ENCODE data around the gene BHLHA15.

BHLHA15 gene

DNA sequence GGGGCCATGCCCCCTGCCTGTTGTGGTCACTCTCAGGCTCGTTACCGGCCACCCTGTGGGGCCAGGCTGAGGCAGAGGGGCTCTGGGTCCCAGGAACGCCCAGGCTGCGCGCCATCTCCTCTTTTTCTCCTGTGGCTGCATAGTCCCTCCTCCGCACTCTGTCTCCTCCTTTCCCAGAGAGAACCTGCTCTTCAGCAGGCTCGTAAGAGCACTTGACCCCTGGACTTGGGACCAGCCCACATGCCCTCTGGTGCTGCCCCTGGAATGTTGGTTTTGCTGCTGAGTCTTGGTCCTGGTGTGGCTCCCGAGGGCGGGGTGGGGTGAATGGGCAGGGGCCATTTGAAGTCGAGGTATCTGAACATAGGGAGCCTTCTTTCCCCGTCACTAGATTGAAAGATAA, 6.6 kb upstream of the BHLHA15 start:
- Histone ChIP-seq H3K36me3 (ENCODE audit: control insufficient read depth, insufficient read depth, low read length) (no peaks in the 10 kb centered on the region), H3K9me3 (ENCODE audit: control insufficient read depth, low read length) (no peaks in the 10 kb centered on the region), H3K9ac (ENCODE audit: low read length) (no peak overlapping the region), H3K4me3 (ENCODE audit: low read length) (no peak overlapping the region), H3K4me1 (ENCODE audit: control insufficient read depth, insufficient read depth, low read length) (peaks cover 12% of the 10 kb centered on the region), H3K27me3 (ENCODE audit: control insufficient read depth, insufficient read depth, low read length) (no peaks in the 10 kb centered on the region)

DNA sequence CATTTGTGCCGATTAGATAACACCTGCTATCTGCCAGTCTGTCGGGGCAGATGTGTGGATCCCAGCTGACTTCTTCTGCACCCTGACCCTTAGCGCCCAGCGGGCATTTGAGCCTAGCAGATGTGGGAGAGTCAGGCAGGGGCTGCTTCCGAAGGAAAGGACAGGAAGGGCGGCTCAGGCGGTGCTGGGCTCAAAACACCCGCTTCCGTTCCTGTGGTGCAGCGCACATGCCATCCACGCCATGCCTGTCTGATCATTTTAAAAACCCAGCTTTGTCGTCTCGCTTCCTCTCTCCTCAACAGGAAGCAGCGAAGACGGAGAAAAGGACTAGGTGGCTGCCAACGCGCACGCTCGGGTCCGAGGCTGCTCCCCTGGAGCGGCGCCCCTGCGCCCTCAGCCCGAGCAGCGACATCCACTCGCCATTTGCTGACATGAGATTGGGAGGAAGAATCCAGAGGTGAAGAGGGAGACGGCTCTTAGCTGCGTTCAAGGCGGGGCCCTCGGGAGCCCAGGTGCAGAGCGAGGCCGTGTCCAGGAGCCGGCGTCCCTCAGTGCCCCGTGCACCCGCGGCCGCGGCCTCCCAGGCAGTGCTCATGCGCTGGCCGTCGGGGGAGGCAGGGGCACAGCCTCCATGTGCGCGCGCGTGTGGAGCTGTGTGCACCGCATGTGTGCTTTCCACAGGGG, 5.9 kb upstream of the BHLHA15 start:
- Histone ChIP-seq H3K4me1 (ENCODE audit: control insufficient read depth, insufficient read depth, low read length) (peaks cover 12% of the 10 kb centered on the region), H3K4me3 (ENCODE audit: low read length) (no peak overlapping the region), H3K9me3 (ENCODE audit: control insufficient read depth, low read length) (no peaks in the 10 kb centered on the region), H3K27me3 (ENCODE audit: control insufficient read depth, insufficient read depth, low read length) (no peaks in the 10 kb centered on the region), H3K36me3 (ENCODE audit: control insufficient read depth, insufficient read depth, low read length) (no peaks in the 10 kb centered on the region), H3K9ac (ENCODE audit: low read length) (no peak overlapping the region)

DNA sequence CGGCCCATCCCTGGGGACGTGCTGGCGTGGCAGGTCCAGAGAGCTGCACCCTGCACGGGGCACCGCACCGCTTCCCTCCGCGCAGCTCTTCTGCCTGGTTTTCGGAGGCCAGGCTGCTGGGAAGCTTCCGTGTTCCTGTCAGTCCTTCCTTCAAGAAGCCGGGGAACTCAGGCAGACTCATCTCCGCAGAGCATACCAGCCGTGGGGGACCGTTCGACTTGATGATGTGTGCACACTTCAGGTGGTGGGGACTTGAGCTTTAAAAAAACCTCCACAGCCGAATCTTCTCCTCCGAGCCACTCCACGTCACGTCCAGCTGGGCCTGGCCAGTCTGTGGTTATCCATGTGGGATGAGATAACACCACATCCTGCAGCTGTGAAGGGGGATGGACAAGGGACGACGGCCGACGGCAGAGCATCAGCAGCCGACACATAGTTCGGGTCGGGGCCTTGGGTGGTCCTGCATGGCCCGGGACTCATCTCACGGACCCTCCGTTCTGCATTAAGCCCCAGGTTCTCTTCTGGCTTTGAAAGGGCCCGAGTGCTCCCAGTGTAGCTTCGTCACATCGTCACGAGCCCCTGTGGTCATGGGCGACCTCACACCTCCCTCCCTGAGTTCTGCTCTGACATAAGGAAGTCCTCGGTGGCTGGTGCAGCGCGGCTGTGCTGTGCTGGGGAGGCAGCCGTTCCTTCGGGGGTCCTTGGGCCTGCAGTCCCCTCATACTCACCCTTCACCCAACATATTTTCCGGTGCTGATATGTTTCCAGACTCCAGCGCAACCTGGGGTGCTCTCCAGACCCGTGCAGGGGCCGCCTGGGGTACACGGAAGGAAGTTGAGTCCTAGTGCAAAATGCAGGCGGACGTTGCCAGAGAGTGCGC, 4.5 kb upstream of the BHLHA15 start:
- Histone ChIP-seq H3K27me3 (ENCODE audit: control insufficient read depth, insufficient read depth, low read length) (no peaks in the 10 kb centered on the region), H3K4me1 (ENCODE audit: control insufficient read depth, insufficient read depth, low read length) (peaks cover 12% of the 10 kb centered on the region), H3K4me3 (ENCODE audit: low read length) (no peak overlapping the region), H3K9ac (ENCODE audit: low read length) (no peak overlapping the region), H3K36me3 (ENCODE audit: control insufficient read depth, insufficient read depth, low read length) (no peaks in the 10 kb centered on the region), H3K9me3 (ENCODE audit: control insufficient read depth, low read length) (no peaks in the 10 kb centered on the region)

DNA sequence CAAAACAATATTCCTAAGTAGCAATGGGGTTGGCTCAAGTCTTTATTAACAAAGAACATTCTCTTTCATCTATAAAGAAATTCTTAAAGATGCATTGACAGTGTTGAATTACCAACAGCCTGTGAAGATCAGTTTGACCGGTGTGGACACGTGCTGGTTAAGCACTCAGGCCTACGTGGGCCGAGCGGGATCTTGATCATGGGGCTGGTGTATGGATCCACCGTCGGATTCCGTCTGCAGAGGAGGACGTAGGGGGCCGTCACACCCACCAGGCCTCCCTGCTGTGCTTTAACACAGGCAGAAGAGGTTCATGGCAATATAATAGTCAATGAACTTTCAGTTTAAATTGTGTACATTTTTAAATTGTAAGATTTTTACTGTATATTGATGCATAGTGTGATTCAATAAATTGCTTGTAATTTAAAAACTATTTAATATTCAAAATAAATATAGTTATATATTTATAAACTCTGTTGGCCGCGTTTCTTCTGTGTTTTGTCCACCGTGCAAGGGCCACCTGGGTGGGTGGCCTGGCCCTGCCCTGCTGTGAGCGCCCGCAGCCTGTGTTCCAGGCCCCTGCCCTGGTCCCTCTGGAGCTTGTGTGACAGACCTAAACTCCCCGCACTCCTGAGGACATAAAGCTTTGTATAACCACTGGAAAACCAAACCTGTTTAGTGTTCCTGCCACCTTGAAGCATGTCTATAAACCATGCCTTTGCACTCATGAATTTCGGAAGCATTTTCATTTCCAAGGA, 1.9 kb upstream of the BHLHA15 start:
- H3K4me3 ChIP-seq (ENCODE audit: low read length), result no peak overlapping the region
- no peaks in the 10 kb centered on the region for H3K9me3 ChIP-seq (ENCODE audit: control insufficient read depth, low read length)
- no peaks in the 10 kb centered on the region for H3K36me3 ChIP-seq (ENCODE audit: control insufficient read depth, insufficient read depth, low read length)
- H3K9ac ChIP-seq (ENCODE audit: low read length), result no peak overlapping the region
- peaks cover 14% of the 10 kb centered on the region for H3K4me1 ChIP-seq (ENCODE audit: control insufficient read depth, insufficient read depth, low read length)
- no peaks in the 10 kb centered on the region for H3K27me3 ChIP-seq (ENCODE audit: control insufficient read depth, insufficient read depth, low read length)

DNA sequence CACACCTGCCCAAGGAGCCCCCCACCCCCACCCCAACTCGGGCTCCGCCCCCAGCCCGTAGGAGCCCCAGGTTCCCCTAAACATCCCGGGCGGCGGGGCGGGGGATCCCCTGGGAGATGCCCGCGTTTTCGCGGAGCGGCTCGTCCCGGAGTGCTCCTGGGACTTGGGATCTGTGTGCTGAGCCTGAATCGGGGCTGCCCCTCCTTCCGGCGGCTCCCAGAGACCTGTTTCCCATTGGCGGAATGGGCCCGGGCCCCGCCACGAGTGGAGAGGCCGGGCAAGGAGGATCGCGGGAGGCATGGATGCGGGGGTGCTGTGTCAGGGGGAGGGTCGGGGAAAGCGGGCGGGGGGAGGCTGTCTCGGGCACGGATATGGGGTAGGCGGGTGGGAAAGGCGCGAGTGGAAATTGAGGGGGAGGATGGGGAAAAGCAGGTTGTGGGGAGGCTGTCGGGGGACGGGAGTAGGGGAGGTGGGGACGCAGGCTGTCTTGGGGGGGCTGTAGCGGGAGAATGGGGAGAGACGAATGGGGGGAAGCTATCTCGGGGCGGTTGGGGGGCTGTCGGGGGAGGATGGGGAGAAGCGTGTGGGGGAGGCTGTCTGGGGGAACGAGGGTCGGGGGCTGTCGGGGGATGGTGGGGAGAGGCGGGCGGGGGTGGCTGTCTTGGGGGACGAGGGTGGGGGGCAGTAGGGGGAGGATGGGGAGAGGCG, 572 bp upstream of the BHLHA15 start:
- Histone ChIP-seq H3K4me3 (ENCODE audit: low read length) (no peak overlapping the region), H3K9me3 (ENCODE audit: control insufficient read depth, low read length) (no peaks in the 10 kb centered on the region)

DNA sequence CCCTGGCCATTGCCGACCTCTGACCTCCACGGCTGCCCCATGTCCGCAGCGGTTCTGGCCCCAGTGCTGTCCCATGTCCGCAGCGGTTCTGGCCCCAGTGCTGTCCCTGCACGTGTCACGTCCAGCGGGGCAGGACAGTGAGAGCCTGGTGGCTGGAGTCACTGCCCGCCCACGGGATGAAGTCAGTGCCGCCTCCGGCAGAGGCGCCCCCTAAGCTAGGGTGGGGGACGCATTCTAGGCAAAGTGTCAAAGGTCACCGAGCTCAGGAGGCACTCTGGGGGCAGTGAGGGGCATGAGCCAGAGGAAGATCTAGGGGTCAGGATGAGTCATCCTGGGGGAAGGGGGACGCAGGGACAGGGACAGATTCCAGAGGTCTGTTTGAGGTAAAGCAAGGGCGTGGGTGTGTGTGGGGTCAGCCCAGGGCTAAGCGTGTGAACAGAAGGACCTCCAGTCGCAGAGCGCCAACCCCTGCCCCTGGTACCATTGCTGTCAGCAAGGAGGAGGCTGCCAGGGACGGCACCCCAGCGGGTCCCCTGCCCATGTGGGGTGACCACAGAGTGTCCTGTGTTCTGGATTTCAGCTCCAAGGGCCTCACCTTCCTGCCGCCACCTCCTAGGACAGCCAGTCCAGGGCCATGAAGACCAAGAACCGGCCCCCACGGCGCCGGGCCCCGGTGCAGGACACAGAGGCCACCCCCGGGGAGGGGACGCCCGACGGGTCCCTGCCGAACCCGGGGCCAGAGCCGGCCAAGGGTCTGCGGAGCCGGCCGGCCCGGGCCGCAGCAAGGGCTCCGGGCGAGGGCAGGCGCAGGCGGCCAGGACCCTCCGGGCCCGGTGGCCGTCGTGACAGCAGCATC, 665 bp downstream of the BHLHA15 start:
- Histone ChIP-seq H3K4me1 (ENCODE audit: control insufficient read depth, insufficient read depth, low read length) (peaks cover 11% of the 10 kb centered on the region), H3K9me3 (ENCODE audit: control insufficient read depth, low read length) (no peaks in the 10 kb centered on the region), H3K4me3 (ENCODE audit: low read length) (no peak overlapping the region), H3K9ac (ENCODE audit: low read length) (peak overlapping the region; percentile 50), H3K27me3 (ENCODE audit: control insufficient read depth, insufficient read depth, low read length) (no peaks in the 10 kb centered on the region), H3K36me3 (ENCODE audit: control insufficient read depth, insufficient read depth, low read length) (no peaks in the 10 kb centered on the region)

More for the DNA sequence above, 572 bp upstream of the BHLHA15 start:
- Histone ChIP-seq H3K27me3 (ENCODE audit: control insufficient read depth, insufficient read depth, low read length) (no peaks in the 10 kb centered on the region), H3K36me3 (ENCODE audit: control insufficient read depth, insufficient read depth, low read length) (no peaks in the 10 kb centered on the region), H3K4me1 (ENCODE audit: control insufficient read depth, insufficient read depth, low read length) (peaks cover 11% of the 10 kb centered on the region), H3K9ac (ENCODE audit: low read length) (no peak overlapping the region)

DNA sequence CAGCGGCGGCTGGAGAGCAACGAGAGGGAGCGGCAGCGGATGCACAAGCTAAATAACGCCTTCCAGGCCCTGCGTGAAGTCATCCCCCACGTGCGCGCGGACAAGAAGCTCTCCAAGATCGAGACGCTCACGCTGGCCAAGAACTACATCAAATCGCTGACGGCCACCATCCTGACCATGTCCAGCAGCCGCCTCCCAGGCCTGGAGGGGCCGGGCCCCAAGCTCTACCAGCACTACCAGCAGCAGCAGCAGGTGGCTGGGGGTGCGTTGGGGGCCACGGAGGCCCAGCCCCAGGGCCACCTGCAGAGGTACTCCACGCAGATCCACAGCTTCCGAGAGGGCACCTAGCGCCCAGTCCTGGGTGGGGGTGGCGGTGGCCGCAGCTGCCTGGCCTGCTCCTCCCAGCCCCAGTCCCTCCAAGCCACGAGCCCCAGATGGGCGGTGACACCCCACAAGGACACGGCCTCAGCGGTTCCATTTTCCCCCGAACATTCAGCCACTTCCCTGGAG, 1.3 kb downstream of the BHLHA15 start:
- no peaks in the 10 kb centered on the region for H3K36me3 ChIP-seq (ENCODE audit: control insufficient read depth, insufficient read depth, low read length)
- H3K27me3 ChIP-seq (ENCODE audit: control insufficient read depth, insufficient read depth, low read length), result no peaks in the 10 kb centered on the region
- H3K9ac ChIP-seq (ENCODE audit: low read length), result no peak overlapping the region
- H3K9me3 ChIP-seq (ENCODE audit: control insufficient read depth, low read length), result no peaks in the 10 kb centered on the region
- no peak overlapping the region for H3K4me3 ChIP-seq (ENCODE audit: low read length)
- H3K4me1 ChIP-seq (ENCODE audit: control insufficient read depth, insufficient read depth, low read length), result peaks cover 13% of the 10 kb centered on the region

DNA sequence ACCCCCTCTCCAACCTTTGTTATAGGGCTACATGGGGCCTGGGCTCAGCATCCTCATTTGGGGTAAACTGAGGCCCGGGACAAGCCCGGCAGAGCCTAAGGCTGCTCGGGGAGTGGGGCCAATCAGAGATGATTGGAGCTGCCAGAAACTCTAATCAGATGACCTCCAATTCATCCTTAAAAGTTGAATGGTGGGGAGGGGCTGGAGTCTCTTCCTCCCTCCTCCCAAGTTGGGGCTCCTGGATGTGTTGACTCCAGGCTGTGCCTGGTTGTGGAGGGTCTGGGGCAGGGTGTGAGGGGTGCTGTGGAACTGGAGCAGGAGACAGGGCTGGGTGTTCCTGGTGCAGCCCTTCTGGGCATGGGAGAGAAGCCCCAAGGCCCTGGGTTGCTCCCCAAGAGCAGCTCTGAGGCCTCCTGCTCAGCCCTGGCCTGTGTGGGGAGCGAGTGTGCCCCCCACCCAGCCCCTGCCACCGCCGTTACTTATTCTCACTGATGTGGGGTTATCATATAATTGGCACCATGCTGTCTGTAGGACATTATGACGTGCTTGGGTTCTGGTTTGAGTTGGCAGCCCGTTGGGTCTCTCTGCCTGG, 2.2 kb downstream of the BHLHA15 start:
- Histone ChIP-seq H3K27me3 (ENCODE audit: control insufficient read depth, insufficient read depth, low read length) (no peaks in the 10 kb centered on the region), H3K9ac (ENCODE audit: low read length) (no peak overlapping the region), H3K4me3 (ENCODE audit: low read length) (no peak overlapping the region), H3K4me1 (ENCODE audit: control insufficient read depth, insufficient read depth, low read length) (peaks cover 21% of the 10 kb centered on the region), H3K9me3 (ENCODE audit: control insufficient read depth, low read length) (no peaks in the 10 kb centered on the region), H3K36me3 (ENCODE audit: control insufficient read depth, insufficient read depth, low read length) (no peaks in the 10 kb centered on the region)

DNA sequence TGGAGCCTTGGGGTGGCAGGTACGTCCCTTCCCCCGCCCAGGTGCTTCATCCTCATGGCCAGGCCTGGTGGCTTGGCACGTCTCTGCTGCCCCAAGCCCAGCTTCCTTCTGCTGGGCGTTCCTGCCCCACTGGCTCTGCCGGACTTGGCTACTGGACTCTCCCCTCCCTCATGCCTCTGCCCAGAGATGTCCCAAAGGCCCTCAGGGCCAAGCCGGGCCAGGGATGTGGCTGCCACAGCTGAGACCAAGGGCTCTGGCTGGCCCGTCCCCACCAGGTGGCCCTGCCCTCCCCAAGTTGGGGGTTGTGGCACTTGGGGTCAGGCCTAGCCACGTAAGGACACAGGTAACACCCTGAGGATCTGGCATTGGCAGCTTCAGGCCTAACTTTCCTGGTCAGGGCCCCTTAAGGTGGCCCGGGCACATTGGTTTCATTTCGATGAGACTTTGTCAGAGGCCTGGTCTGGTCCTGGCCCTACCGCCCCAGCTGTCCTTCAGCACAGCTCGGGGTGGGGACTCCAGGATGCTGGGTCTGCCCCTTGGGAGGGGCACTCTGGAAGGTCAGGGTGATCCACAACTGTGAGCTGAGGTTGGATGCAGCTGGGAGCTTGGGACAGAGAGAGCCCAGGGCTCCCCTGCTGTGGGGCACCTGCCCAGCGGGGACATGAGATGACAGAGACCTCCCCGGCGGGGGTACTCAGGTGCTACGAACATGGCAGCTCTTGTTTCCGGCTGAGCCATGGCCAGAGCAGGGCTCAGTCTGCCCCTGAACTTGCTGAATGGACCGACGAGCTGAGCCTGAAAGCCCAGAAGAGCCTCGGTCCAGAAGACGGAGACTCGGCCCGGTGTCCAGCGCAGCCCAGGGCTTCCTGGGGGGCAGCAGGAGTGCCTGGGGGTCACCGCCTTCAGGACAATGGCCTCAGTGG, 2.9 kb downstream of the BHLHA15 start:
- Histone ChIP-seq H3K4me3 (ENCODE audit: low read length) (no peak overlapping the region), H3K4me1 (ENCODE audit: control insufficient read depth, insufficient read depth, low read length) (peaks cover 22% of the 10 kb centered on the region), H3K9ac (ENCODE audit: low read length) (no peak overlapping the region), H3K9me3 (ENCODE audit: control insufficient read depth, low read length) (no peaks in the 10 kb centered on the region), H3K36me3 (ENCODE audit: control insufficient read depth, insufficient read depth, low read length) (no peaks in the 10 kb centered on the region), H3K27me3 (ENCODE audit: control insufficient read depth, insufficient read depth, low read length) (no peaks in the 10 kb centered on the region)

DNA sequence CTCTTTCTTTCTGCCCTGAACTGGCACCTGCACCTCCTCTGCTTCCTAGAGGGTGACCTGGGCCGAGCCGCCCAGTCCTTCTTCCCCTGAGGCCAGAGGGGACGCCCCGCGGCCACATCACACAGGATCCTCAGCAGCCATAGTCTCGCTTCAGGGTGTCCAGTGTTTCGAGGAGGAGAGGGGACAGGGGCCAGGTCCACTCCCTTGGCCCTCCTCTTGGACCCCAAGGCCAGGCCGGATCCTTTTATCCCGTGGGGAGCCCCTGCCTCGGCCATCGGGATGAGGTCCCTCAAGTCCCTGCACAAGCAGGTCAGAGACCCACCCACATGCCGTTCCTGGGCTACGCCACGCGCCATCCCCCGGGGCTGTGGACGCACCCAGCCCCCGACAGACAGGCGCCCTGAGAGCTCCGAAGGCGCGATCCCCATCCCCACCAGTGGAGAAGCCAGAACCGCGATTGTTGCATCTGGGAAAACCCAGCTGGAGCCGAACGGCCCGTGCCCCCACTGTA, 3.6 kb downstream of the BHLHA15 start:
- Histone ChIP-seq H3K4me3 (ENCODE audit: low read length) (no peak overlapping the region), H3K27me3 (ENCODE audit: control insufficient read depth, insufficient read depth, low read length) (no peaks in the 10 kb centered on the region), H3K9ac (ENCODE audit: low read length) (no peak overlapping the region), H3K36me3 (ENCODE audit: control insufficient read depth, insufficient read depth, low read length) (no peaks in the 10 kb centered on the region), H3K9me3 (ENCODE audit: control insufficient read depth, low read length) (no peaks in the 10 kb centered on the region), H3K4me1 (ENCODE audit: control insufficient read depth, insufficient read depth, low read length) (peaks cover 22% of the 10 kb centered on the region)

Data from mucosa of stomach (tissue), 1 donor.